Uterus (tissue), 4 donors: ENCODE data around the gene XYLT1. TPM values are rescaled to one million over a fixed set of nuclear protein-coding genes. Genes with fewer than 3 reads are reported as not detected.

Experiments used
- DNase-seq, 2 donors: peaks; one replicate each; pipeline ENCODE4 v3.0.0-alpha.2; 2019 to 2020
- H3K27ac ChIP-seq, 2 donors: fragments of 200-600 bp; sonication (generic); 1 replicate in 1 of 2; 2 replicates in 1 of 2; pipeline ENCODE4 v1.5.1; 2016 to 2018
- H3K27me3 ChIP-seq, 2 donors: fragments of 200-600 bp; sonication (generic); one replicate each; pipeline ENCODE4 v1.5.1; 2018 to 2019; ENCODE audit warnings: control low read depth in 1 of 2
- H3K36me3 ChIP-seq, 2 donors: fragments of 200-600 bp; sonication (generic); one replicate each; pipeline ENCODE4 v1.5.1; 2019; ENCODE audit warnings: control low read depth in 1 of 2
- H3K4me1 ChIP-seq, 2 donors: fragments of 200-600 bp; sonication (generic); one replicate each; pipeline ENCODE4 v1.5.1; 2018 to 2019; ENCODE audit warnings: control low read depth in 1 of 2
- H3K4me3 ChIP-seq, 2 donors: fragments of 200-600 bp; sonication (generic); 1 replicate in 1 of 2; 2 replicates in 1 of 2; pipeline ENCODE4 v1.5.1; 2018 to 2019; ENCODE audit warnings: mild to moderate bottlenecking in 1 of 2
- H3K9me3 ChIP-seq, 2 donors: fragments of 200-600 bp; sonication (generic); one replicate each; pipeline ENCODE4 v1.5.1; 2019; ENCODE audit warnings: control low read depth in 1 of 2
- CTCF ChIP-seq, 4 experiments: fragments of 200-600 bp in 2 of 4; fragments of 450-650 bp in 2 of 4; sonication (generic) in 2 of 4; IDR thresholded peaks; one replicate each; pipeline ENCODE4 v1.5.1; 2016 to 2019; ENCODE audit warnings: antibody characterized with exemption in 4 of 4, mild to moderate bottlenecking in 2 of 4, moderate library complexity in 1 of 4
- POLR2A ChIP-seq, 2 donors: fragments of 450-650 bp; IDR thresholded peaks; one replicate each; pipeline ENCODE4 v1.6.1; 2016; ENCODE audit warnings: antibody characterized with exemption in 2 of 2, mild to moderate bottlenecking in 1 of 2, moderate library complexity in 1 of 2
- intact Hi-C: fragments of 100-400 bp; cut with DNase I; formaldehyde crosslinking; loops from one replicate; pipeline ENCODE4 v1.15.1; 2023; ENCODE audit warnings: low total_unique reads
- total RNA-seq, 4 donors: library from RNA; depleted of rRNA in 3 of 4; stranded (reverse); fragments of >200 nt in 3 of 4; gene quantifications; one replicate each; pipeline versions ENCODE4 v1.1.0 to v1.2.4, GENCODE V29; 2014 to 2023
- donor health status: DM: yes; HTN: yes; CAD: no.

The XYLT1 gene
- total RNA-seq, 4 donors from 2014 or later = 1.5 to 42.2 (median 15.7) TPM

- intact Hi-C loops = no loop called here
- H3K4me1 ChIP-seq = peaks cover 0 to 5% of the 10 kb centered on the region in 2 donors
- H3K27me3 ChIP-seq = no peaks in the 10 kb centered on the region
- no peaks in the 10 kb centered on the region for H3K9me3 ChIP-seq
- no peaks in the 10 kb centered on the region for H3K36me3 ChIP-seq
- peak in 1 of 2 donors; percentile 44 for DNase-seq
- no peak overlapping the region for H3K27ac ChIP-seq
- TF ChIP-seq CTCF (IDR thresholded peaks at IDR 0.05) (peak in 2 of 4 experiments; percentile 9 to 28), POLR2A (IDR thresholded peaks at IDR 0.05) (no peak)
- no peak overlapping the region for H3K4me3 ChIP-seq
Observed at GRCh38 chr16:17367923-17368322, 102.8 kb downstream of the XYLT1 start.

- intact Hi-C loops = no loop called here
- no peak for DNase-seq
- Histone ChIP-seq H3K4me1 (peaks cover 0 to 5% of the 10 kb centered on the region in 2 donors), H3K27me3 (no peaks in the 10 kb centered on the region), H3K4me3 (no peak overlapping the region), H3K27ac (no peak overlapping the region), H3K9me3 (no peaks in the 10 kb centered on the region), H3K36me3 (no peaks in the 10 kb centered on the region)
- TF ChIP-seq POLR2A (IDR thresholded peaks at IDR 0.05) (no peak), CTCF (IDR thresholded peaks at IDR 0.05) (no peak)
Observed at GRCh38 chr16:17367036-17367435, 103.7 kb downstream of the XYLT1 start.

- Histone ChIP-seq H3K27ac (no peak overlapping the region), H3K4me1 (peaks cover 0 to 5% of the 10 kb centered on the region in 2 donors), H3K27me3 (no peaks in the 10 kb centered on the region), H3K4me3 (no peak overlapping the region), H3K36me3 (no peaks in the 10 kb centered on the region), H3K9me3 (no peaks in the 10 kb centered on the region)
- TF ChIP-seq CTCF (IDR thresholded peaks at IDR 0.05) (no peak), POLR2A (IDR thresholded peaks at IDR 0.05) (no peak)
- intact Hi-C loops = no loop called here
- DNase-seq = no peak
Observed at GRCh38 chr16:17366299-17366961, 104.3 kb downstream of the XYLT1 start.

- Histone ChIP-seq H3K4me1 (peaks cover 0 to 5% of the 10 kb centered on the region in 2 donors), H3K4me3 (no peak overlapping the region), H3K36me3 (no peaks in the 10 kb centered on the region), H3K27me3 (no peaks in the 10 kb centered on the region), H3K27ac (peak overlapping the region in 1 of 2 donors; percentile 16), H3K9me3 (no peaks in the 10 kb centered on the region)
- TF ChIP-seq POLR2A (IDR thresholded peaks at IDR 0.05) (no peak), CTCF (IDR thresholded peaks at IDR 0.05) (no peak)
- intact Hi-C loops = no loop called here
- no peak for DNase-seq
Observed at GRCh38 chr16:17365591-17366298, 105.0 kb downstream of the XYLT1 start.

GRCh38 chr16:17365211-17365541 lies 105.6 kb downstream of the XYLT1 start:
- intact Hi-C loops = no loop called here
- TF ChIP-seq POLR2A (IDR thresholded peaks at IDR 0.05) = no peak
- TF ChIP-seq CTCF (IDR thresholded peaks at IDR 0.05) = no peak
- H3K9me3 ChIP-seq = no peaks in the 10 kb centered on the region
- H3K27ac ChIP-seq = peak overlapping the region in 1 of 2 donors; percentile 16
- H3K4me1 ChIP-seq = peaks cover 0 to 5% of the 10 kb centered on the region in 2 donors
- H3K27me3 ChIP-seq = no peaks in the 10 kb centered on the region
- H3K36me3 ChIP-seq = no peaks in the 10 kb centered on the region
- no peak for DNase-seq
- no peak overlapping the region for H3K4me3 ChIP-seq
